ENCODE data around the gene KIF13A. TPM values are rescaled to one million over a fixed set of nuclear protein-coding genes. Genes with fewer than 3 reads are reported as not detected.
"Not testable (repeated sequence)": the region's sequence is repeated elsewhere in the genome, so short reads cannot be mapped to it uniquely, and the experiment has no call there.

KIF13A gene
- polyA plus RNA-seq, 1 donor from 2014 or later: 1.4 TPM

- no peaks in the 10 kb centered on the region for H3K36me3 Mint-ChIP-seq
- peaks cover 4 to 7% (median 6%) of the 10 kb centered on the region in 3 donors for H3K4me1 Mint-ChIP-seq
- peaks cover 4% of the 10 kb centered on the region for H3K27me3 Mint-ChIP-seq
- no peak overlapping the region for H3K27ac Mint-ChIP-seq
- H3K9me3 Mint-ChIP-seq: peaks cover 2 to 3% (median 2%) of the 10 kb centered on the region in 3 donors
- H3K4me3 Mint-ChIP-seq: peak overlapping the region in 1 of 4 donors; percentile 4
Observed at GRCh38 chr6:17744019-17744756, 243.2 kb downstream of the KIF13A start.

DNA sequence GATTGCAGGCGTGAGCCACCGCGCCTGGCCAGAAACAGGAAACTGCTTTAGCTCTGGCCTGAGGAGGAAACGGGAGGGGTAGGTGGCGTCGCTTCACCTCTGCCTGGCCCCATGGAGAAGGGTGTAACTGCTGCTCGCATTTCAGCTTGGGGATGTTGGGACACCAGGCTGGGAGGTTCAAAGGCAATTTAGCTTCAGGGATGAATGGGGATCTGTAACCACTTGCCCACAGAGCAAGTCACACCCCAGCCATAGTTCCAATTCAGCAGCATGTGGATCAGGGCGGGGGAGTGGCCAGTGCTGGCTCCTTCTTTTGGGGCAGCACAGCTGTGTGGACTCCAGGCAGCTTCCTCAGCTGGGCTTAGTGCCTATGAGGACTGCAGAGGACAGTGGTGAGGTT, 245.9 kb downstream of the KIF13A start:
- Mint-ChIP-seq H3K9me3 (peaks cover 11 to 19% (median 14%) of the 10 kb centered on the region in 3 donors), H3K27ac (no peak overlapping the region), H3K27me3 (peaks cover 4% of the 10 kb centered on the region), H3K4me3 (no peak overlapping the region), H3K4me1 (peaks cover 4 to 7% (median 6%) of the 10 kb centered on the region in 3 donors), H3K36me3 (peaks cover 2% of the 10 kb centered on the region)

DNA sequence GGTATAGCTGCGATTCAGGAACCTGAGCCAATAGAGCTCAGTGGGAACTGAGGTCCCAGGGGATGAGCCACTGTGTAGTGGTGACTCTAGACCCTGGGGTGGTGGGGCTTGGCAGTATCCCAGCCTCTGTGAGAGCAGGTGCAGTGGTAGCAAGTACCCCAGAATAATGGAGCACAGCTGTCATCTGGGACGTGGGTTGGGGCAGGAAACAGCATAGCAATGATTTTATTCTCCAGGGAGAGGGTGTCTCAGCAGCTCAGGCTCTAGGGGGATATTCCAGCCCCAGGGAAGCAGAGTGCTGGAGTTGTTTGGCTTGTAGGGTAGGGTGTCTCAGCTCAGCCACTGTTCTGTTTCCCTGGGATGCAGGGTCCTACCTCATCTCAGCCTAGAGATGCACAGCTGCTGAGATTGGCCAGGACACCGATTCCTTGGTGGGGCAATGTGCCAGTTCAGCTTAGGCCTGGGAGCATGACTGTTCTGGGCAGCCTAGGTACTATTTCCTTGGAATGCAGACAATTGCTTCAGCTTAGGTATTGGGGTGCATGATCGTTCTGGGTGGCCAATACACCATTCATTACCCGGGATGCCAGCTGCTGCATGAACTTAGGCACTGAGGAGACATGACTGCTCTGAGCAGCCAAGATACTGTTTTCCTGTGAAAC, 246.7 kb downstream of the KIF13A start:
- Mint-ChIP-seq H3K4me3 (no peak overlapping the region), H3K27ac (no peak overlapping the region), H3K4me1 (peaks cover 4 to 7% (median 6%) of the 10 kb centered on the region in 3 donors), H3K36me3 (peaks cover 2% of the 10 kb centered on the region), H3K9me3 (peaks cover 11 to 19% (median 14%) of the 10 kb centered on the region in 3 donors), H3K27me3 (peaks cover 4% of the 10 kb centered on the region)

- Mint-ChIP-seq H3K27me3 (peaks cover 4% of the 10 kb centered on the region), H3K4me3 (peak overlapping the region in 1 of 4 donors; percentile 46), H3K27ac (no peak overlapping the region), H3K9me3 (peaks cover 11 to 19% (median 14%) of the 10 kb centered on the region in 3 donors), H3K36me3 (peaks cover 2% of the 10 kb centered on the region), H3K4me1 (no peaks in the 10 kb centered on the region)
Observed at GRCh38 chr6:17737704-17738252, 249.7 kb downstream of the KIF13A start.

DNA sequence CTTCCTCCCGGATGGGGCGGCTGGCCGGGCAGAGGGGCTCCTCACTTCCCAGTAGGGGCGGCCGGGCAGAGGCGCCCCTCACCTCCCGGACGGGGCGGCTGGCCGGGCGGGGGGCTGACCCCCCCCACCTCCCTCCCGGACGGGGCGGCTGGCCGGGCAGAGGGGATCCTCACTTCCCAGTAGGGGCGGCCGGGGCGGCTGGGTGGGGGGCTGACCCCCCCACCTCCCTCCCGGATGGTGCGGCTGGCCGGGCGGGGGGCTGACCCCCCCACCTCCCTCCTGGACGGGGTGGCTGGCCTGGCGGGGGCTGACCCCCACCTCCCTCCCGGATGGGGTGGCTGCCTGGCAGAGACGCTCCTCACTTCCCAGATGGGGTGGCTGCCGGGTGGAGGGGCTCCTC, 252.1 kb downstream of the KIF13A start:
- H3K36me3 Mint-ChIP-seq, H3K27ac Mint-ChIP-seq, H3K4me1 Mint-ChIP-seq, H3K4me3 Mint-ChIP-seq, H3K27me3 Mint-ChIP-seq: not testable (repeated sequence)
- peaks cover 11 to 19% (median 14%) of the 10 kb centered on the region in 3 donors for H3K9me3 Mint-ChIP-seq

DNA sequence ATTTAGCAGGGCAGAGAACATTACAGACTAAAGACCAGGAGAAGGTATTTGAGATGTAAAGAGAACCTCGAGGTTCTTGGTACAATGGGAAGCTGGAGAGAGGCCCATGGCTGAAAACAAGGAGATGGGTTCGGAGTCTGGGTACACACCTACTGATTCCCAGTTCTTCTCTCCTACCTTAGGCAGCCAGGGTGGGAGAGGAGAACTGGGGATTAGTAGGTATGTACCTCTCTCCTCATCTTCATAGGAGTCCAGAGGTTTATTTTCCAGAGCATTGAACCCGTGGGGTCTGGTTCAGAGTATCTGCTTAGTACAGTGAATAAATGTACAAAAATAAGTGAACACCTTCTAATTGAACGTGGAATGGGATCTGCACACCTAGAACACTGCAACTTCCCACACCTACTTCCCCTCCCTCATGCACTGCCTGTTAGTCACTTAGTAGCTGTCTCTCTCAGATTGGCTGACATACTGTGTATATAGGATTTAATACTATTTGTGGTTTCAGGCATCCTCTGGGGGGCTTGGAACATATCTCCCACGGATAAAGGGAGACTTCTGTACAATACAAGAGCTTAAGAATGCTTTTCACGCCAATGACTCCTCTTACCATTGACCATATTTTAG, 257.2 kb downstream of the KIF13A start:
- Mint-ChIP-seq H3K27ac (no peak overlapping the region), H3K9me3 (peaks cover 0 to 4% (median 2%) of the 10 kb centered on the region in 3 donors), H3K4me1 (no peaks in the 10 kb centered on the region), H3K36me3 (peaks cover 2% of the 10 kb centered on the region), H3K4me3 (no peak overlapping the region), H3K27me3 (no peaks in the 10 kb centered on the region)

DNA sequence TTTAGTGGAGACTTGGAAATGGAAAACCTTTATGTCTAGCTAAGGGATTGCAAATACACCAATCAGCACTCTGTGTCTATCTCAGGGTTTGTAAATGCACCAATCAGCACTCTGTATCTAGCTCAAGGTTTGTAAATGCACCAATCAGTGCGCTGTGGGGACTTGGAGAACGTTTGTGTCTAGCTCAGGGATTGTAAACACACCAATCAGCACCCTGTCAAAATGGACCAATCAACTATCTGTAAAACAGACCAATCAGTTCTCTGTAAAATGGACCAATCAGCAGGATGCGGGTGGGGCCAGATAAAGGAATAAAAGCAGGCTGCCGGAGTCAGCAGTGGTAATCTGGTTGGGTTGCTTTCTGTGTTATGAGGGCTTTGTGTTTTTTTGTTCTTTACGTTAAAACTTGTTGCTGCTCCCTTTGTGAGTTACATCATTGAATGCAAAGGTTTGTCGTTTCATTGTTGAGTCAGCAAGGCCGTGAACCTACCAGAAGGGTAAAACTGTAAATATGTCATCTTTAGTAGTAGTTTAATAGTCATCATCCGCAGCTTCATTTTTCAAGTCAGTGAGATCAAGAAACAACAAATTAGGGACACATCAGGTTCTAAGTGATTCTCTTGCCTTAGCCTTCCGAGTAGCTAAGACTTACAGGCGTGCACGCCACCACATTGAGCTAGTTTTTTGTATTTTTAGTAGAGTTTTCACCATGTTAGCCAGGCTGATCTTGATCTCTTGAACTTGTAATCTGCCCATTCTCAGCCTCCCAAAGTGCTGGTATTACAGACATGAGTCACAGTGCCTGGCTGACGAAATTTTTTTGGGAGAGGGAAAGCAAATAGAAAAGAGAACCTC, 258.0 kb downstream of the KIF13A start:
- Mint-ChIP-seq H3K4me1 (no peaks in the 10 kb centered on the region), H3K27ac (no peak overlapping the region), H3K36me3 (peaks cover 2% of the 10 kb centered on the region), H3K4me3 (no peak overlapping the region), H3K27me3 (no peaks in the 10 kb centered on the region), H3K9me3 (peaks cover 0 to 5% (median 2%) of the 10 kb centered on the region in 3 donors)

GRCh38 chr6:17728551-17729222, 258.7 kb downstream of the KIF13A start:
- peaks cover 0 to 6% (median 2%) of the 10 kb centered on the region in 3 donors for H3K9me3 Mint-ChIP-seq
- no peak overlapping the region for H3K27ac Mint-ChIP-seq
- H3K27me3 Mint-ChIP-seq: no peaks in the 10 kb centered on the region
- no peak overlapping the region for H3K4me3 Mint-ChIP-seq
- no peaks in the 10 kb centered on the region for H3K4me1 Mint-ChIP-seq
- H3K36me3 Mint-ChIP-seq: peaks cover 2% of the 10 kb centered on the region

- no peaks in the 10 kb centered on the region for H3K4me1 Mint-ChIP-seq
- peaks cover 3% of the 10 kb centered on the region for H3K36me3 Mint-ChIP-seq
- peak overlapping the region in 1 of 4 donors; percentile 27 for H3K4me3 Mint-ChIP-seq
- no peaks in the 10 kb centered on the region for H3K27me3 Mint-ChIP-seq
- peaks cover 0 to 6% (median 2%) of the 10 kb centered on the region in 3 donors for H3K9me3 Mint-ChIP-seq
- no peak overlapping the region for H3K27ac Mint-ChIP-seq
Observed at GRCh38 chr6:17725083-17725482, 262.4 kb downstream of the KIF13A start.

DNA sequence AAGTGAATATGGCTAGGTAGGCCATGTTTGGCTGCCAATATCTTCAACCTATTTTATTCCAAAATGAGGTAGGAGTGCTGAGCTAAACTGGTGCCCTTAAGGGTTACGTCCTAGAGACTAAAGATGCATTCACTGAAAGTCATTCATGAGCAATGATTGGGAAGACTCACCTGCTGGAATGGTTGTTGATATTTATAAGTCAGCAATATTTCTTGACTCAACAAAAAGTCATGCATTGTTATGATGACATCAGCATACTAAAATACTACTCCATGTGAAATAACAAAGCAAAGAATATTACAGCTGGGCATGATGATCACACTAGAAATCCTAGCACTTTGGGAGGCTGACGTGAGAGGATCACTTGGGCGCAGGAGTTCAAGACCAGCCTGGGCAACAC, 263.1 kb downstream of the KIF13A start:
- Mint-ChIP-seq H3K9me3 (peaks cover 0 to 3% (median 2%) of the 10 kb centered on the region in 3 donors), H3K27ac (no peak overlapping the region), H3K27me3 (no peaks in the 10 kb centered on the region), H3K4me3 (no peak overlapping the region), H3K4me1 (no peaks in the 10 kb centered on the region), H3K36me3 (peaks cover 3% of the 10 kb centered on the region)

GRCh38 chr6:17721671-17722070, 265.8 kb downstream of the KIF13A start:
- no peak overlapping the region for H3K27ac Mint-ChIP-seq
- peaks cover 0 to 1% (median 0%) of the 10 kb centered on the region in 3 donors for H3K9me3 Mint-ChIP-seq
- H3K4me3 Mint-ChIP-seq: no peak overlapping the region
- H3K36me3 Mint-ChIP-seq: peaks cover 1% of the 10 kb centered on the region
- no peaks in the 10 kb centered on the region for H3K27me3 Mint-ChIP-seq
- no peaks in the 10 kb centered on the region for H3K4me1 Mint-ChIP-seq

DNA sequence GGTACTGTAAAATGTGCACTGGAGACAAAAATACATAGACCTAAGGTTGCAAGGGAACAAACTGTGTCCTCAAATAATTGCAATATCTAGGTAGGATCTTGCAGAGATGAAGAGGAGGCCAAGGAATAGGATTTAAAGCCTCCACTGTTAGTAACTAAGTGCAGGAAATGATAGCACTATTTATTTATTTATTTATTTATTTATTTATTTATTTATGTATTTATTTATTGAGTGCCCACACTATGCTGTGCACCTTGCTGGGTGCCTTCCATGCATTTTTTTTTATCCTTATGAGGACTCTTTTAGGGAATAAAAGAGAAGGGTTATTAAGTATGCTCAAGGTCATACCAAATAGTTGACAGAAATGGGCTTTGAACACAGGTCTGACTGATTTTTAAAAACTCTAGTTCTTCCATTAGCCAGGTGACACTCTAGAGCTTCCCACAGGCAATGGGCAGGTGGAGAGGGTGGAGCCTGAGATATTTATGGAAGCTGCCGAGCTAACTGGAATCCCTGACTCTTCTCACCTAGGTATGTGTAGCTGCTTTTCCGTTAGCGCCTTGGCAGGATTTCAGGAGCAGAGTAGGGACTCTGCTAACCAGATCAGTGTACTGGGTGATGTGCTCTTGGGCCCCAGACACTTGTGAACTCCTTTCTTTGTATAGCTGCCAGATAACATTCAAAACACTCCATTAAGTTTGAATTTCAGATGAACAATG, 268.0 kb downstream of the KIF13A start:
- Mint-ChIP-seq H3K4me3 (no peak overlapping the region), H3K4me1 (peaks cover 0 to 1% (median 0%) of the 10 kb centered on the region in 3 donors), H3K27me3 (no peaks in the 10 kb centered on the region), H3K36me3 (peaks cover 6% of the 10 kb centered on the region), H3K27ac (no peak overlapping the region), H3K9me3 (peaks cover 0 to 1% (median 0%) of the 10 kb centered on the region in 3 donors)

DNA sequence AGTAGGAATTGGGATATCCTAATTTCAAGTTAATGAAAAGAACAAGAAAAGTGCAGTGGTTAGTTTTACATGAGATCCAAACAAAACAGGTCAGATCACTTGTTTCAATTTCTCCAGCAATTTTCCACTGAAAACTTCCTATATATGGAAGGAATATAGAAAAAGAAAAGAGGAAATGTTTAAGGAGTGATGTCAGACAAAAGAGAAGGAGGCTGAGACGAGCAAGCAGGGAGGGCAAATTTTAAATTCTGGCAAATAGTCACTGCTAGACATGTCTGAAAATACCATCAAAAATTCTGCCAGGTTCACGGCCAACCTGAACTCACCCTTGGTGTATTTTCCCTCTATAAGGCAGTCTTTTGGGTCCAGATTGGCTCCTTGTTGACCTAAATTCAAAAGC, 271.2 kb downstream of the KIF13A start:
- no peaks in the 10 kb centered on the region for H3K9me3 Mint-ChIP-seq
- peaks cover 5% of the 10 kb centered on the region for H3K36me3 Mint-ChIP-seq
- no peak overlapping the region for H3K4me3 Mint-ChIP-seq
- peaks cover 0 to 1% (median 0%) of the 10 kb centered on the region in 3 donors for H3K4me1 Mint-ChIP-seq
- no peak overlapping the region for H3K27ac Mint-ChIP-seq
- H3K27me3 Mint-ChIP-seq: no peaks in the 10 kb centered on the region
